K562 (cell line): ENCODE data around the gene DLX2. TPM values are rescaled to one million over a fixed set of nuclear protein-coding genes. Genes with fewer than 3 reads are reported as not detected.

ENCODE experiments used
- E2F4 ChIP-seq: sonication (generic); formaldehyde crosslinking; IDR thresholded peaks from 2 replicates; pipeline ENCODE4 v1.8.0; 2022; ENCODE audit warnings: mild to moderate bottlenecking, low read depth, missing genetic modification reagents
- ELK1 ChIP-seq: sonication (generic); formaldehyde crosslinking; IDR thresholded peaks from 2 replicates; pipeline ENCODE4 v1.8.1; 2022; ENCODE audit warnings: missing genetic modification reagents
- ETV5 ChIP-seq: sonication (generic); formaldehyde crosslinking; IDR thresholded peaks from 2 replicates; pipeline ENCODE4 v1.4.0; 2020; ENCODE audit warnings: low read depth, mild to moderate bottlenecking, missing genetic modification reagents
- FIP1L1 ChIP-seq: fragments of 200-400 bp; formaldehyde crosslinking; IDR thresholded peaks from 2 replicates; pipeline ENCODE4 v1.6.1; 2018; ENCODE audit warnings: mild to moderate bottlenecking, low read depth, low read length; ENCODE audit not compliant: poor library complexity, severe bottlenecking
- FOXK2 ChIP-seq, 2 experiments: fragments of 450-650 bp; IDR thresholded peaks in 1 of 2; conservative IDR thresholded peaks in 1 of 2; 2 replicates each; pipeline ENCODE4 v1.6.1; 2016; ENCODE audit warnings: low read depth in 2 of 2, mild to moderate bottlenecking in 1 of 2
- HNRNPUL1 ChIP-seq: fragments of 200-400 bp; formaldehyde crosslinking; IDR thresholded peaks from 2 replicates; pipeline ENCODE4 v1.6.1; 2017; ENCODE audit warnings: low read length
- L3MBTL2 ChIP-seq: fragments of 450-650 bp; IDR thresholded peaks from 2 replicates; pipeline ENCODE4 v1.6.1; 2016; ENCODE audit warnings: mild to moderate bottlenecking, moderate library complexity
- MTA3 ChIP-seq: fragments of 450-650 bp; formaldehyde crosslinking; IDR thresholded peaks from 2 replicates; pipeline ENCODE4 v1.6.1; 2017; ENCODE audit warnings: mild to moderate bottlenecking, borderline replicate concordance
- NFE2 ChIP-seq: IDR thresholded peaks from 2 replicates; pipeline ENCODE4 v1.6.1; 2014; ENCODE audit warnings: antibody characterized with exemption, low read depth
- NR1H2 ChIP-seq: sonication (generic); formaldehyde crosslinking; IDR thresholded peaks from 2 replicates; pipeline ENCODE4 v1.4.0; 2020; ENCODE audit warnings: mild to moderate bottlenecking, missing genetic modification reagents
- NR2C2 ChIP-seq, 2 experiments: fragments of 200-800 bp in 1 of 2; sonication (Bioruptor generic) in 1 of 2; sonication (generic) in 1 of 2; formaldehyde crosslinking in 1 of 2; IDR thresholded peaks; 2 replicates each; pipeline versions ENCODE4 v1.6.1 to v1.8.0; 2016 to 2022; ENCODE audit warnings: mild to moderate bottlenecking in 1 of 2, missing compliant biosample characterization in 1 of 2, missing genetic modification characterization in 1 of 2, missing genetic modification reagents in 1 of 2
- OTX1 ChIP-seq: fragments of 450-650 bp; formaldehyde crosslinking; IDR thresholded peaks from 2 replicates; pipeline ENCODE4 v1.4.0; 2022; ENCODE audit warnings: mild to moderate bottlenecking
- SMARCA5 ChIP-seq: fragments of 450-650 bp; IDR thresholded peaks from 2 replicates; pipeline ENCODE4 v1.6.1; 2016
- SPI1 ChIP-seq: IDR thresholded peaks from 2 replicates; pipeline ENCODE4 v1.6.1; 2011; ENCODE audit warnings: low read depth, low read length, control low read depth, borderline replicate concordance
- STAT6 ChIP-seq: sonication (generic); formaldehyde crosslinking; IDR thresholded peaks from 2 replicates; pipeline ENCODE4 v1.8.1; 2023; ENCODE audit warnings: mild to moderate bottlenecking, missing genetic modification reagents
- TAL1 ChIP-seq: fragments of 450-650 bp; IDR thresholded peaks from 2 replicates; pipeline ENCODE4 v1.6.1; 2016; ENCODE audit warnings: mild to moderate bottlenecking
- TARDBP ChIP-seq: fragments of 450-650 bp; IDR thresholded peaks from 2 replicates; pipeline ENCODE4 v1.6.1; 2016
- ZFP91 ChIP-seq: sonication (generic); formaldehyde crosslinking; IDR thresholded peaks from 2 replicates; pipeline ENCODE4 v1.8.0; 2022; ENCODE audit warnings: mild to moderate bottlenecking, missing genetic modification reagents
- ZNF121 ChIP-seq: sonication (generic); formaldehyde crosslinking; conservative IDR thresholded peaks from 2 replicates; pipeline ENCODE4 v1.8.0; 2022; ENCODE audit warnings: missing genetic modification reagents
- ZNF24 ChIP-seq: fragments of 450-650 bp; IDR thresholded peaks from 2 replicates; pipeline ENCODE4 v1.6.1; 2016
- ZNF384 ChIP-seq: IDR thresholded peaks from 2 replicates; pipeline ENCODE4 v1.6.1; 2012; ENCODE audit warnings: low read depth, low read length, improper control_type of control experiment
- ZNF668 ChIP-seq: fragments of 250-450 bp; sonication (Bioruptor Pico); IDR thresholded peaks from 2 replicates; pipeline ENCODE4 v1.8.0; 2022; ENCODE audit warnings: mild to moderate bottlenecking, inconsistent platforms
- polyA plus RNA-seq, 8 experiments: library from polyadenylated mRNA; depleted of rRNA in 4 of 8; stranded (reverse) in 5 of 8; unstranded in 3 of 8; fragments of >200 nt; fragmentation: Nextera tagmentation in 2 of 8; fragmentation: Illumina TruSeq in 1 of 8; extraction: Ambion mirVana in 2 of 8; extraction: Trizol in 1 of 8; gene quantifications; 2 replicates each; pipeline versions ENCODE4 v1.2.1 to v1.2.3, GENCODE V29; 2011 to 2014; ENCODE audit warnings: inconsistent platforms in 1 of 8, missing spikeins in 1 of 8
- total RNA-seq, 7 experiments: library from RNA; depleted of rRNA in 6 of 7; stranded (reverse); fragments of >200 nt in 6 of 7; fragmentation: Illumina TruSeq in 2 of 7; extraction: Trizol in 2 of 7; gene quantifications; 2 replicates each; pipeline versions ENCODE4 v1.2.1 to v1.2.3, GENCODE V29; 2011 to 2021; ENCODE audit warnings: low replicate concordance in 1 of 7

The DLX2 gene
- total and polyA plus RNA-seq, 9 of the 15 experiments (the other 6 are each of a cell fraction or from before 2014, with no cell fraction given) = 0.14 to 4.3 (median 0.86) TPM

- TF ChIP-seq NR1H2 (CRISPR knock-in tag) (0 out of 2 replicates have a peak, but pooled peaks have one; percentile 75), FOXK2 (conservative IDR thresholded peaks at IDR 0.05 in 1 of 2, IDR thresholded peaks at IDR 0.05 in 1 of 2; ENCODE audit: low read depth in 2 of 2) (peak; percentile 33 to 56; a peak in 2 of 4 replicates), NR2C2 (CRISPR knock-in tag; IDR thresholded peaks at IDR 0.05) (peak; percentile 69; the same call in 1 of the 2 replicates), NR2C2 (tag; IDR thresholded peaks at IDR 0.05) (peak; percentile 70), OTX1 (CRISPR knock-in tag) (peak; percentile 71; the same call in 1 of the 2 replicates), STAT6 (CRISPR knock-in tag) (0 out of 2 replicates have a peak, but pooled peaks have one; percentile 29), TARDBP (peak; percentile 86), E2F4 (CRISPR knock-in tag) (0 out of 2 replicates have a peak, but pooled peaks have one; percentile 17), ETV5 (CRISPR knock-in tag) (peak; percentile 78; the same call in 1 of the 2 replicates), ELK1 (CRISPR knock-in tag) (no peak), ZNF24 (0 out of 2 replicates have a peak, but pooled peaks have one; percentile 38), SPI1 (no peak), ZNF384 (no peak), ZFP91 (CRISPR knock-in tag) (no peak; the same call in 1 of the 2 replicates), TAL1 (no peak), MTA3 (peak; percentile 95), SMARCA5 (peak; percentile 93), HNRNPUL1 (no peak), L3MBTL2 (peak; percentile 95), NFE2 (no peak), FIP1L1 (no peak), ZNF668 (CRISPR knock-in tag) (no peak), ZNF121 (CRISPR knock-in tag) (no peak)
These were observed 3.8 kb downstream of the DLX2 start (continued) for GRCh38 chr2:172098650-172099471.
